ENCODE measurements around the gene TMEM168.

TMEM168 gene

DNA sequence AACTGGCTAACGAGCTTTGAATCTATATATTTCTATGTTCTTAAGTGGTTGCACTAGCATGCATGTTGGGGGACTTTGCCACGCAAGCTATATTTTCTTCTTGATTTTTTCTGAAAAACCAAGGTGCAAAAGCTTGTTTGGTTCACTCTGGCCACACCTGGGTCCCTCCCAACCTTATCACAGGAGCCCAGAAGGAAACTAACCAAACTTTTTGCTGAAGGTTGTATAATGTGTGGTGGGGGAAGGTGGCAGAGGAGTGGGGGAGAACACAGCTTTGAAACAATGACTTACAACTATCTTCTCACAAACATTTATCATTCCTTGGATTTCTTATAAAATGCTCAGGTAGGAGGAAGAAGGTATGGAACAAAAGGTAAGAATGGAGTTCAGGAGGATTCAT is 75.3 kb downstream of the TMEM168 start:
- FAIRE-seq, result no peak
